Cardiac muscle cell (in vitro differentiated cells and primary cell): Measurements from ENCODE around the gene USO1. TPM values are rescaled to one million over a fixed set of nuclear protein-coding genes. Genes with fewer than 3 reads are reported as not detected.
A peak's percentile ranks its signal among the peaks of the same experiment; 100 is the strongest.

Source experiments
- DNase-seq, 2 donors: peaks; one replicate each; pipeline versions ENCODE4 v3.0.0 to v3.0.0-alpha.2; 2010 to 2017; ENCODE audit warnings: low read depth in 1 of 2, low spot score in 1 of 2
- H3K27ac ChIP-seq: fragments of 200-600 bp; sonication (generic); 2 replicates; pipeline ENCODE4 v1.5.1; 2016
- H3K27me3 ChIP-seq: fragments of 200-600 bp; sonication (generic); 2 replicates; pipeline ENCODE4 v1.6.0; 2016; ENCODE audit warnings: control low read depth
- H3K36me3 ChIP-seq: fragments of 200-600 bp; sonication (generic); 2 replicates; pipeline ENCODE4 v1.5.1; 2016; ENCODE audit warnings: control low read depth
- H3K4me1 ChIP-seq: fragments of 200-600 bp; sonication (generic); 2 replicates; pipeline ENCODE4 v1.8.1; 2017; ENCODE audit warnings: low read depth, mild to moderate bottlenecking, mixed run types
- H3K4me3 ChIP-seq: fragments of 200-600 bp; sonication (generic); 2 replicates; pipeline ENCODE4 v1.5.1; 2016; ENCODE audit warnings: mild to moderate bottlenecking
- H3K9me3 ChIP-seq: fragments of 200-600 bp; sonication (generic); 2 replicates; pipeline ENCODE4 v1.5.1; 2017; ENCODE audit warnings: low read depth, mild to moderate bottlenecking, control low read depth
- CTCF ChIP-seq: IDR thresholded peaks from 2 replicates; pipeline ENCODE4 v1.5.1; 2012; ENCODE audit warnings: low read depth, mild to moderate bottlenecking, low read length
- polyA plus RNA-seq: library from polyadenylated mRNA; unstranded; fragments of >200 nt; fragmentation: Nextera tagmentation; extraction: Ambion mirVana; gene quantifications from 2 replicates; pipeline ENCODE4 v1.2.1, GENCODE V29; 2016
- total RNA-seq: library from RNA; depleted of rRNA; stranded (reverse); fragments of >200 nt; gene quantifications from 2 replicates; pipeline ENCODE4 v1.2.3, GENCODE V29; 2016

Gene USO1
- total and polyA plus RNA-seq, 2 experiments from 2014 or later, result 45.1 to 50.5 TPM

DNA sequence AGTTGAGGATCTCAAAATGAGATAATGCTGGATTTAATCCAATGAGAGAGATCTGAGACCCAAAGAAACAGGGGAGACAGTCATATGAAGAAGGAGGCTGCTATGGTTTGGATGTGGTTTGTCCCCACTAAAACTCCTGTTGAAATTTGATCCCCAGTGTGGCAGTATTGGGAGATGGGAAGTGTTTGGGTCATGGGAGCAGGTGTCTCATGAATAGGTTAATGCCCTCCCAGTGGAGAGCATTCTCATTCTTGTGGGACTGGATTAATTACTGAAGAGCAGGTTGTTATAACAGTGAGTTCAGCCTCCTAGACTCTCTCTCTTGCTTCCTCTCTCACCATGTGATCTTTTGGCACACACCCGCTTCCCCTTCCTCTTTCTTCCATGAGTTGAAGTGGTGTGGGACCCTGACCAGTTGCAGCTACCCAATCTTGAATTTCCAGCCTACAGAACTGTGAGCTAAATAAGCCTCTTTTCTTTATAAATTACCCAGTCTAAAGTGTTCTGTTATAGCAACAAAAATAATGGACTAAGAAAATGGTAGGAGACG, 107.6 kb downstream of the USO1 start:
- no peaks in the 10 kb centered on the region for H3K4me1 ChIP-seq
- H3K36me3 ChIP-seq, result no peaks in the 10 kb centered on the region
- H3K4me3 ChIP-seq, result no peak overlapping the region
- TF ChIP-seq CTCF, result no peak
- no peaks in the 10 kb centered on the region for H3K27me3 ChIP-seq
- DNase-seq, result no peak
- H3K9me3 ChIP-seq, result no peaks in the 10 kb centered on the region
- no peak overlapping the region for H3K27ac ChIP-seq

- no peak for DNase-seq
- Histone ChIP-seq H3K27ac (no peak overlapping the region), H3K4me3 (no peak overlapping the region), H3K27me3 (no peaks in the 10 kb centered on the region), H3K9me3 (no peaks in the 10 kb centered on the region), H3K4me1 (no peaks in the 10 kb centered on the region), H3K36me3 (no peaks in the 10 kb centered on the region)
- no peak for TF ChIP-seq CTCF
Observed at GRCh38 chr4:75834095-75834771, 109.9 kb downstream of the USO1 start.

DNA sequence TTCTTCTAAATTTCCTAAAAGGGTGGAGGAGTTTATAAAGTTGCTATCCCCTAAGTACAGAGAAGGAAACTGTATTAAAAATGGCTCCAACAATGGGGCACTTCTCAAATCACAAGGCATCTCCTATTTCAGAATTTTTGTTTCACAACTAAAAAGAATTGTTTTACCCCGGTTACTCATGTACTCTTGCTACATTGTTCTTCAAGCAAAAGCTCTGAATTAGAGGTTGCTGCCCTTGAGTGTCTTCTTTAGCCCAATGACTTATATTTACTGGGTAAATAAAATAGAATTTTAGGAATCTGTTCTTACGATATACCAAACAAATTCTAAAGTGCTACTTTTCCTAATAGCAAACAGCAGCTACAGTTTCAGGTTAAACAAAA, 110.4 kb downstream of the USO1 start:
- TF ChIP-seq CTCF, result no peak
- no peak overlapping the region for H3K27ac ChIP-seq
- DNase-seq, result no peak

DNA sequence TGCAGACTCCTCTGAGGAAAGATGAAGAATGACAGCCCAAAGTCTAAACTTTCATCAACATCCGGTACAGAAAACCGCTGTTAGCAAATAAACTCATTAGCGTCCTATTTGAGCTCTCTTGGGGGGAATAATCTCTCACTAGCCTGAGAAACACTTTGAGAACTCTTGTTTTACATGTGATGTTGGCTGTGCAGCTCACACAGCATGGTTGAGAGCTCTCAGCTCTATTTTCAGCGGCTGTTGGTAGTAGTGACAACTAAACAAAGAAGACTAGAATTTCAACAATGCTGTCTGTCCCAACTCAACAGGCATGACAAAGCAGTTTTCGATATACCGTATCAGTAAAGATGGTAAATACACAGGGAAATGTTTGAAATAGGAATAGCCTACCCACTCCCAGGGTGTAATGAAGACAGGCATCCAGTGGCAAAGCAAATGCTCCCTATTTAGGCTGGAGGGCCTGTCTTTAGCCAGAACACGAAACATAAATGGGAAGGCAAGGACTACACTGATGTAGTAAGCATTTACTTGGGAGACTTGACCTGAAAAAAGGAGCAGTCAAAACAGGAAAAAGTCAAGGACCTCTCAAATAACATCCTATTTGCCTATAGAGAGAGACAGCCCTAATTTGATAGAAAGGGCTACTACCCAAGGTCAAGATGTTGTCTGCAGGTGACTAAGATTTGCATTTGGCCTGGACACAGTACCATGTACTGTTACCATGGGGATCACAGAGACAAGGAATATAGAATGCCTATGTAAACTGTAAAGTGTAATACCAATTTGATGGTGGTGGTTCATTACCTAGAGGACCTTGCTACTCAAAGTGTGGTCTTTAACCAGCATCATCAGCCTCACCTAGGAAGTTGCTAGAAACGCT, 117.5 kb downstream of the USO1 start:
- no peaks in the 10 kb centered on the region for H3K36me3 ChIP-seq
- H3K9me3 ChIP-seq, result no peaks in the 10 kb centered on the region
- peak in 1 of 2 donors; percentile 24 for DNase-seq
- no peak overlapping the region for H3K4me3 ChIP-seq
- no peaks in the 10 kb centered on the region for H3K27me3 ChIP-seq
- TF ChIP-seq CTCF, result no peak
- H3K27ac ChIP-seq, result no peak overlapping the region
- H3K4me1 ChIP-seq, result peaks cover 11% of the 10 kb centered on the region

More for the DNA sequence above, 110.4 kb downstream of the USO1 start:
- Histone ChIP-seq H3K4me3 (no peak overlapping the region), H3K36me3 (no peaks in the 10 kb centered on the region), H3K27me3 (no peaks in the 10 kb centered on the region), H3K9me3 (no peaks in the 10 kb centered on the region), H3K4me1 (no peaks in the 10 kb centered on the region)

GRCh38 chr4:75843596-75843995, 119.2 kb downstream of the USO1 start:
- Histone ChIP-seq H3K4me3 (no peak overlapping the region), H3K27ac (no peak overlapping the region), H3K36me3 (no peaks in the 10 kb centered on the region), H3K9me3 (no peaks in the 10 kb centered on the region), H3K4me1 (peaks cover 18% of the 10 kb centered on the region), H3K27me3 (no peaks in the 10 kb centered on the region)
- no peak for DNase-seq
- TF ChIP-seq CTCF, result no peak
